ENCODE results near the gene BTNL3. TPM values are rescaled to one million over a fixed set of nuclear protein-coding genes. Genes with fewer than 3 reads are reported as not detected.

The BTNL3 gene
- total RNA-seq, 1 experiment from 2014 or later, result not detected

DNA sequence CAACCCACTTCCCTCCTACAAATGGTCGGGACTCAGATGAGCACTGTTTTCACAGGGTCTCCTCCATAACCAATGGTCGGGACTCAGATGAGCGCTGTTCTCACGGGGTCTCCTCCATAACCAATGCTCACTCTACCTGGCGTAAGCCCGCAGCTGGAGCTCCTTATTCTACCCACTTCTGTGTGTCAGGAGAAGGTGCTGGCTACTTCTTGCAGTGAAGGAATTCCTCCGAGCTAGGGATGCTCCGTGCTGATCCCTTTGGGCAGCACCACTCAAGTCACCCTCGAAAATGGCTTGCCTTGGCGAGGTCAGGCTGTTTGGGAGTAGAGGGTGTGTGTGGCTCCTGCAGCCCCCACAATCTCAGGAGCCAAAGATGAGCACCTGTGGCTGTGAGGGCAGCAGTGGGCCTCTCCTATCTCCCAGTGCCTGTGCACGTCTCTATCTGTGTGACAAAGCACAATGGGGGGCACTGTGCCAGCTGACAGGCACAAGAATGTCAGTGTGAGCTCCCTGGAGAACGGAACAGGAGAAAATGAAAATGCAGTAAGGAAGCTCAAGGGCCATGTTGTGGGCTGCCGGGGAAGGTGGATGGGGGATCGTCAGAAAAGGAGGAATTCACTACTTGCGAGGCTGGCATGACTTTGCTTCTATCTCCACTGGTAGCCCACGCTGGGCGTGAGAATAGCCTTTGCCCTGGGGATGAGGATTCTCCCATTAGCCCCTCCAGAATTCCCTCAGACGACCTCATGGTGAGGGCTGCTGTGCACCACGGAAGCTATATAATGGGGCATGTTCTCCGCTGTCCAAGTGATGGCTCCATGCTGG lies 47.6 kb downstream of the BTNL3 start:
- no peak overlapping the region for H3K27ac ChIP-seq
- no peak overlapping the region for H3K4me3 ChIP-seq
- H3K4me1 ChIP-seq (replicated peaks), result no peaks in the 10 kb centered on the region
- peaks cover 25% of the 10 kb centered on the region for H3K27me3 ChIP-seq (replicated peaks)
- DNase-seq (ENCODE audit: low read depth in 1 of 2, low spot score in 2 of 2), result no peak
- no peaks in the 10 kb centered on the region for H3K36me3 ChIP-seq
- H3K9me3 ChIP-seq (replicated peaks), result 0 out of 2 replicates have a peak, but pooled peaks cover 2% of the 10 kb centered on the region

DNA sequence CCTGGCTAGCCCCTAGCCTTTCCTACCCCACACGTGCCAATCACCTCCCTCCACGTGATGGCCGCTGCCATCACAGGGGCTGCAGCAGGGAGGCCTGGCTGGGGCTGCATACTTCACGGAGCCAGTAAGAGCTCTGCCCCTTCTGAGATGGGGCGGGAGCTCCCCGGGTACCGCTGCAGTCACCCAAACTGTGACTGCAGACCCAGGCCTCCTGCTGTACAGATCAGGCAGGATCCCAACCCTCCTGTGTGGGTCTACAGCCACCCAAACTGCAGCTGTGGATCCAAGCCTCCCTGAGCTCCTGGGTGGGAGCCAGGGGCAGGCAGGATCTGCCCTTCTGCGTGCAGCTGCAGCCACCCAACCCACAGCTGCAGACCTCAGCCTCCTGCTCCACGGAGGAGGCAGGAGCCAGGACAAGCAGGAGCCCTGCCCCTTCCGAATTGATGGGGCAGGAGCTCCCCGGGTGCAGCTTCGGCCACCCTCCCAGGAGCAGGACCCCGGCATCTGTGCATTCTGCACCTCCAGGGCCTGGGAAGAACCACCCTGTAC lies 48.2 kb downstream of the BTNL3 start:
- H3K27ac ChIP-seq, result no peak overlapping the region
- peaks cover 31% of the 10 kb centered on the region for H3K27me3 ChIP-seq (replicated peaks)
- no peaks in the 10 kb centered on the region for H3K36me3 ChIP-seq

GRCh38 chr5:181037365-181037861 lies 48.8 kb downstream of the BTNL3 start:
- Histone ChIP-seq H3K36me3 (no peaks in the 10 kb centered on the region), H3K27me3 (replicated peaks) (peaks cover 37% of the 10 kb centered on the region), H3K4me1 (replicated peaks) (no peaks in the 10 kb centered on the region), H3K27ac (no peak overlapping the region), H3K9me3 (replicated peaks) (0 out of 2 replicates have a peak, but pooled peaks cover 2% of the 10 kb centered on the region), H3K4me3 (no peak overlapping the region)
- DNase-seq (ENCODE audit: low read depth in 1 of 2, low spot score in 2 of 2), result no peak

More for the DNA sequence above, 48.2 kb downstream of the BTNL3 start:
- Histone ChIP-seq H3K4me3 (no peak overlapping the region), H3K4me1 (replicated peaks) (no peaks in the 10 kb centered on the region), H3K9me3 (replicated peaks) (0 out of 2 replicates have a peak, but pooled peaks cover 2% of the 10 kb centered on the region)
- DNase-seq (ENCODE audit: low read depth in 1 of 2, low spot score in 2 of 2), result no peak

DNA sequence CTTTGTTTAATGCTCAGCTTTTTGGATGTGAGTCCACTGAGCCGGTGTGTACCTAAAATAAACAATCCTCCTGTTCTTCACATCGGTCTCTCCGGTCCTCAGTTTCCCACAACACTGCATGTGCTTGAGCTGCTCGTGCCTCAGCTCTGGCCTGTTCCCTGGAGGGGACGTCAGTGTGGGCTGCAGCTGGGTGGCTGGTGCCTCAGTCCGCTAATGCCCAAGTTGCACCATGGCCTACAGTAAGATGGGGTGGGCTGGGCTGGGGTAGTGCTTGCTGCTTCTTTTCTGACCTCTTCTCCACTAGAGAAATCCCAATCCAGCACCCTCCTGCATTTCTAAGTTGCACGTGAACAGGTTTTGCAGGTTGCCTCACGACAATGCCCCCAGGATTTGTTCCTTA lies 50.8 kb downstream of the BTNL3 start:
- H3K27ac ChIP-seq, result no peak overlapping the region
- DNase-seq (ENCODE audit: low read depth in 1 of 2, low spot score in 2 of 2), result no peak
- H3K4me1 ChIP-seq (replicated peaks), result no peaks in the 10 kb centered on the region
- H3K4me3 ChIP-seq, result no peak overlapping the region
- H3K36me3 ChIP-seq, result no peaks in the 10 kb centered on the region
- H3K27me3 ChIP-seq (replicated peaks), result peaks cover 54% of the 10 kb centered on the region
- no peaks in the 10 kb centered on the region for H3K9me3 ChIP-seq (replicated peaks)

DNA sequence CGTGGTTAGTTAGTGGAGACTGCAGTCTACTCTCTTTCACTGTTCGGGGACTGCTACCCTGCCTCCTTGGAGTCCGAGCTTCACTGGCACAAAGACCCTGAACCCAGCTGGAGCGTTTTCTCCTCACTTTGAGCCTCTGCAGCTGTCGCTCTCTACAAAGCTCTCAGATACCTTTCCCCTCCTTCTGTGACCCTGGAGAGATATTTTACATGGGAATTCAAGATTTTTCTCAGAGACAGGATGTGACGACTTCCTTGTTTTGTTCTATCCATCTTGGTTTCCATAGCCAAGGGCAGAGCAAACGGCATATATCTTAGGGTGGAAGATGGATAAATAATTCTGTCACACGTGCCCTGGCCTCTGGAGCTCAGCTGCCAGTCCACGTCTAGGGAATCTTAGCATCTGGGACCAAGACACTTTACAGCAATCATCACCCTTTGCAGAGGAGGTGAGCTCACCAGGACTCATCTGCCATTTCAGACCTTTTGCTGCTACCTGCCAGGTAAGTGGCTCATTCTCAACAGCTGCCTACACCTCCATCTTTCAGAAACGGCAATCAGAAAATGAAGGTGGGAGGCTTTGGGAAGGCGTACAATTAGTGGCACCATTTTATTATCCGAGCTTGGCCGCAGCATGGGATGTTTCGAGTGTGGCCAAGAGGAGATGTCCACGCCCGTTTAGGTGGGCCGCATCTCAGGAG lies 51.4 kb downstream of the BTNL3 start, which contains the start of gene BTNL9:
Gene BTNL9, plus strand, starts transcription at position 336 of the 700 bp plus-strand sequence. CDS start 5,224 bp downstream, outside the sequence.
- no peak within 1 kb of the TSS for H3K4me3 ChIP-seq
- H3K27me3 ChIP-seq (replicated peaks), result peaks cover 54% of the 10 kb centered on the region
- no peaks in the 10 kb centered on the region for H3K36me3 ChIP-seq
- no peak within 1 kb of the TSS for H3K27ac ChIP-seq
- DNase-seq (ENCODE audit: low read depth in 1 of 2, low spot score in 2 of 2), result no peak
- H3K4me1 ChIP-seq (replicated peaks), result no peaks in the 10 kb centered on the region
- H3K9me3 ChIP-seq (replicated peaks), result no peaks in the 10 kb centered on the region

DNA sequence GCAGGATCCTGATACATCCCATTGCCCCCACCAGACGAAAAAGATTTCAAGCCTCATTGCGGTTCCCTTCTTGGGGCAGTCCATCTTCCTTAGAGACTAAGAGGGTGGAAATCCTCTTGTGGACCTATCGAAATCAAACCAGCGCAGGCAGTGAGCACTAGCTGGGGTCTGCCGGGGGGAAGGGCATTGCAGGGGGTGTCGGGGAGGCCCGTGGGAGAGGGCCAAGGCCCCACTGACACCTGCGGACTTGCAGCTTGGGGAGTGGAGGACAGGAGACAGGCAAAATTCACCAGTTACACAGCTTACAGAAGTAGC lies 51.9 kb downstream of the BTNL3 start:
- Histone ChIP-seq H3K9me3 (replicated peaks) (no peaks in the 10 kb centered on the region), H3K27ac (no peak overlapping the region)

GRCh38 chr5:181041043-181041442 lies 52.4 kb downstream of the BTNL3 start:
- Histone ChIP-seq H3K4me1 (replicated peaks) (no peaks in the 10 kb centered on the region), H3K27me3 (replicated peaks) (peaks cover 54% of the 10 kb centered on the region), H3K27ac (no peak overlapping the region), H3K9me3 (replicated peaks) (no peaks in the 10 kb centered on the region), H3K36me3 (no peaks in the 10 kb centered on the region), H3K4me3 (no peak overlapping the region)
- no peak for DNase-seq (ENCODE audit: low read depth in 1 of 2, low spot score in 2 of 2)

More for the DNA sequence above, 51.9 kb downstream of the BTNL3 start:
- peaks cover 54% of the 10 kb centered on the region for H3K27me3 ChIP-seq (replicated peaks)
- no peaks in the 10 kb centered on the region for H3K36me3 ChIP-seq
- H3K4me1 ChIP-seq (replicated peaks), result no peaks in the 10 kb centered on the region
- H3K4me3 ChIP-seq, result no peak overlapping the region
- DNase-seq (ENCODE audit: low read depth in 1 of 2, low spot score in 2 of 2), result no peak

DNA sequence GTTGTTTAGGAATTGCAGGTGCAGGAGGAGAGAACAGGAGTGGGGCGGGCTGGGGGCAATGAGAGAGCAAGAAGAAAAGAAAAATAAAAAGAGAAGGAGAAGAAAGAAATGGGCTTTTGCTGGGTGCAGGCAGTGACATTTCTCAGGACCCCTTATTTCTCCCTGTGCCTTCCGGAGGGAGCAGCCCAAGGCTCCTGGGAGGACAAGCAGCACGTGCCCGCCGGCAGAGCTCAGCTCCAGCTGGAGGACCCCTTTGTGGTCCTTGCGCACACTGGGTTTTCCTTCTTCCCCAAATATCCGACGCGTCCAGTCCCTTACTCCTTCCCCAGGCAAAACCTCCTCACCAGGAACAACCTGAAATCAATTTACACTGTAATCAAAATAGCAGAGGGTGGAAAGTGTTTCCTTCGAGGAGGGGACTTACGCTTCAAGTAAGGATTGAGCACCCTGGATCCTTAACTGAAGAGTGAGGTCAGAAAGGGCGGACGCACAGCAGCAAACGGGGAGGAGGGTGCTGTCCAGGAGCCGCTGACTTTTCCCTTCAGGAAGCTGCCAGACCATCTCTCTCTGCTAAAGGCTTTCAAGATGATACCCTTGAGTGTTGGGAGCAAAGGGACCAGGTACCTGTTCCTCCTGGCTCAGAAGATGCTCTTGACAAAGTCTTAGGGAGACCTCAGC lies 53.5 kb downstream of the BTNL3 start:
- no peak overlapping the region for H3K27ac ChIP-seq
- H3K27me3 ChIP-seq (replicated peaks), result peaks cover 53% of the 10 kb centered on the region
- no peaks in the 10 kb centered on the region for H3K9me3 ChIP-seq (replicated peaks)
- H3K4me3 ChIP-seq, result no peak overlapping the region
- H3K4me1 ChIP-seq (replicated peaks), result no peaks in the 10 kb centered on the region
- no peak for DNase-seq (ENCODE audit: low read depth in 1 of 2, low spot score in 2 of 2)
- H3K36me3 ChIP-seq, result no peaks in the 10 kb centered on the region

DNA sequence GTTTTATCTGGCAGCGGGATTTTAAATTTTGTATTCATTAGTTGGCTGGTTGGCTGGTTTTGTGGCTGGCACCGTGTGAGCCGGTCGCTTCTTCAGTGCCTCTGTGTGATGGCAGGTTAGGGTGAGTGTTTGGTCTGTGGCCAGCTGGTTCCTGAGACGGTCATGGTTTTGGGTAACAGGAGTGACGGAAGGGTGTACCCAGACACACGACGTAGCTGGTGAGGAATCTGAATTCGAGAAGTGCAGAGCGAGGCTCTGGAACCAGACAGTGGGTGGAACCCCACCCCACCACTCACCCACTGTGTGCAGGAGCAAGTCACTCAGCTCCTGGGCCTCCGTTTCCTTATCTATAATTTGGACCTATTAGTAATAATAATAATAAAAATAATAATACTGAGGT lies 54.1 kb downstream of the BTNL3 start:
- Histone ChIP-seq H3K27ac (no peak overlapping the region), H3K36me3 (no peaks in the 10 kb centered on the region), H3K9me3 (replicated peaks) (no peaks in the 10 kb centered on the region), H3K27me3 (replicated peaks) (peaks cover 53% of the 10 kb centered on the region), H3K4me3 (no peak overlapping the region), H3K4me1 (replicated peaks) (no peaks in the 10 kb centered on the region)
- no peak for DNase-seq (ENCODE audit: low read depth in 1 of 2, low spot score in 2 of 2)

- no peak overlapping the region for H3K27ac ChIP-seq
- H3K4me3 ChIP-seq, result no peak overlapping the region
- H3K4me1 ChIP-seq (replicated peaks), result no peaks in the 10 kb centered on the region
- H3K9me3 ChIP-seq (replicated peaks), result no peaks in the 10 kb centered on the region
- peaks cover 48% of the 10 kb centered on the region for H3K27me3 ChIP-seq (replicated peaks)
- H3K36me3 ChIP-seq, result no peaks in the 10 kb centered on the region
- peak in 1 of 2 experiments; percentile 44 for DNase-seq (ENCODE audit: low read depth in 1 of 2, low spot score in 2 of 2)
Measured at GRCh38 chr5:181043285-181044092, 54.8 kb downstream of the BTNL3 start.

- DNase-seq (ENCODE audit: low read depth in 1 of 2, low spot score in 2 of 2), result no peak
- Histone ChIP-seq H3K4me3 (no peak overlapping the region), H3K36me3 (no peaks in the 10 kb centered on the region), H3K4me1 (replicated peaks) (no peaks in the 10 kb centered on the region), H3K27ac (no peak overlapping the region), H3K27me3 (replicated peaks) (peaks cover 44% of the 10 kb centered on the region), H3K9me3 (replicated peaks) (no peaks in the 10 kb centered on the region)
Measured at GRCh38 chr5:181044093-181044599, 55.5 kb downstream of the BTNL3 start.

GRCh38 chr5:181044662-181045305 lies 56.1 kb downstream of the BTNL3 start:
- Histone ChIP-seq H3K27ac (no peak overlapping the region), H3K27me3 (replicated peaks) (peaks cover 48% of the 10 kb centered on the region), H3K4me3 (no peak overlapping the region), H3K9me3 (replicated peaks) (no peaks in the 10 kb centered on the region), H3K4me1 (replicated peaks) (no peaks in the 10 kb centered on the region), H3K36me3 (no peaks in the 10 kb centered on the region)
- DNase-seq (ENCODE audit: low read depth in 1 of 2, low spot score in 2 of 2), result no peak

Data from SJSA1 (cell line).